Urothelium cell line (cell line): ENCODE results near the gene OTUD5.

Experiments used
- DNase-seq: peaks from one replicate; pipeline ENCODE4 v3.0.0; 2011; ENCODE audit warnings: low spot score, mixed read lengths
- FAIRE-seq: peaks from 2 replicates; lab custom pipeline; 2011; peaks lifted over from hg19 to GRCh38; lab: Jason Lieb, UNC

Gene OTUD5

GRCh38 chrX:48972220-48973164 is 15.1 kb upstream of the OTUD5 start:
- FAIRE-seq (no peak), DNase-seq (peak; percentile 48)

- DNase-seq (peak; percentile 26), FAIRE-seq (no peak)
Observed at GRCh38 chrX:48971249-48972219, 14.1 kb upstream of the OTUD5 start, which contains the start of gene KCND1. Gene KCND1, minus strand, starts transcription at chrX:48971844. Its CDS starts 1,573 bp downstream, at chrX:48970271.

GRCh38 chrX:48969471-48969870 is 12.1 kb upstream of the OTUD5 start:
- FAIRE-seq (no peak), DNase-seq (no peak)

GRCh38 chrX:48968377-48968776 is 11.0 kb upstream of the OTUD5 start:
- DNase-seq, result no peak
- FAIRE-seq, result no peak

GRCh38 chrX:48966796-48967579 is 9.6 kb upstream of the OTUD5 start:
- DNase-seq (peak; percentile 31), FAIRE-seq (no peak)

GRCh38 chrX:48965959-48966358 is 8.6 kb upstream of the OTUD5 start:
- no peak for FAIRE-seq
- DNase-seq, result no peak

GRCh38 chrX:48961585-48962091 is 4.2 kb upstream of the OTUD5 start:
- FAIRE-seq (no peak), DNase-seq (no peak)

- DNase-seq, result no peak
- no peak for FAIRE-seq
Observed at GRCh38 chrX:48960291-48960690, 2.9 kb upstream of the OTUD5 start.

GRCh38 chrX:48958635-48959094 is 1.3 kb upstream of the OTUD5 start:
- no peak for DNase-seq
- no peak for FAIRE-seq

- FAIRE-seq (peak; percentile 95), DNase-seq (peak; percentile 97)
Observed at GRCh38 chrX:48957827-48958634, 624 bp upstream of the OTUD5 start.

- no peak for FAIRE-seq
- no peak for DNase-seq
Observed at GRCh38 chrX:48956728-48957414, 536 bp downstream of the OTUD5 start.

- no peak for FAIRE-seq
- no peak for DNase-seq
Observed at GRCh38 chrX:48948589-48948988, 8.8 kb downstream of the OTUD5 start.

- FAIRE-seq (no peak), DNase-seq (peak; percentile 62)
Observed at GRCh38 chrX:48945517-48946348, 11.7 kb downstream of the OTUD5 start.

- FAIRE-seq, result no peak
- DNase-seq, result no peak
Observed at GRCh38 chrX:48942895-48943294, 14.5 kb downstream of the OTUD5 start.

GRCh38 chrX:48940404-48940955 is 16.9 kb downstream of the OTUD5 start:
- FAIRE-seq, result no peak

GRCh38 chrX:48939524-48940228 is 17.7 kb downstream of the OTUD5 start:
- FAIRE-seq, result no peak
- no peak for DNase-seq

More at GRCh38 chrX:48940404-48940955, 16.9 kb downstream of the OTUD5 start:
- no peak for DNase-seq
